Endothelial cell of hepatic sinusoid (primary cell): ENCODE measurements around the gene SLC18B1.

Experiments
- in situ Hi-C: cut with HindIII; loops from 2 replicates; pipeline ENCODE4 v1.10.0; 2017; ENCODE audit warnings: low sequenced_read_pairs

Gene SLC18B1

DNA sequence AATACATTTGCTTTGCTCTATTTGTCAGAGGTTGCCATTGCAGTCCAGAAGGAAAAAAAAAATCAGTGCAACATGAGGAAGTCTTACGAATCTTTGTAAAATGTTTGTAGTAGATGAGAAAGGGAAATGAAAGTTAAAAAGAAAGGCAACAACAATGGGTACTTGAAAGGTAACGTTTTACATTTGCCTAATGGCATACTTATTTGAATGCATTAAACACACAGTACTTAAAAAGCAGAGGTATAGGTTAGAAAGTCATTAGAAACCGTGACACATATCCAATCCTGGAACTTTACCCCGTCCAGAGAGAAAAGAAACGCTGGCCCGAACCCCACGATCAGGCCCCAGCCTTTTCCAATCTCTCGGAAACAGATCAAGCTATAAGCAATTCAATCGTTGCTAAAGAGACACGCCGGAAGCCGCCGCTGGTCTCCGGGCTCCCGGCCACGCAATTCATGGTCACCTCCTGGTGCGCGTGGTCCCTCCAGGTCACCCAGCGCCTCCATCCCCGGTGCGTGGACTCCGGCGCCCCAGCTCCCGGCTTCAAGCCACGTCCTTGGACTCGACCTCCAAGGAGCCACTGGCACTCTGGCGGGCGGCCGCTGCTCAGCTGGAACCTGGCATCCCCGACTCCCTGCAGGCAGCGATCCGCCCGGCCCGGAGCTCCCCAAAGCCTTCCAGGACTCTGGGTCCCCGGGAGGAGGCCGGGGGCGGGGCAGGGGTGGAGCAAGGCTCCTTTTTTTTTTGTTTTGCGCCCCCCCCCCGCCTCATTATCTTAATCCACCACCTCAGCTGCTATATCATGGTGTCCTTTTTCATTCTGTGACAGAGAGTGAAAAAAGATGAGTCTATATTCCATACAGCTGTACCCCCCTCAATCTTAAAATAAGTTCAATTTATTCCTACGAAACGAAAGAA lies at the start of gene SLC18B1:
SLC18B1 (minus strand) TSS at position 687 of the 918 bp plus-strand sequence; CDS start at position 506, 181 bp downstream.
- in situ Hi-C loops = no loop called here

DNA sequence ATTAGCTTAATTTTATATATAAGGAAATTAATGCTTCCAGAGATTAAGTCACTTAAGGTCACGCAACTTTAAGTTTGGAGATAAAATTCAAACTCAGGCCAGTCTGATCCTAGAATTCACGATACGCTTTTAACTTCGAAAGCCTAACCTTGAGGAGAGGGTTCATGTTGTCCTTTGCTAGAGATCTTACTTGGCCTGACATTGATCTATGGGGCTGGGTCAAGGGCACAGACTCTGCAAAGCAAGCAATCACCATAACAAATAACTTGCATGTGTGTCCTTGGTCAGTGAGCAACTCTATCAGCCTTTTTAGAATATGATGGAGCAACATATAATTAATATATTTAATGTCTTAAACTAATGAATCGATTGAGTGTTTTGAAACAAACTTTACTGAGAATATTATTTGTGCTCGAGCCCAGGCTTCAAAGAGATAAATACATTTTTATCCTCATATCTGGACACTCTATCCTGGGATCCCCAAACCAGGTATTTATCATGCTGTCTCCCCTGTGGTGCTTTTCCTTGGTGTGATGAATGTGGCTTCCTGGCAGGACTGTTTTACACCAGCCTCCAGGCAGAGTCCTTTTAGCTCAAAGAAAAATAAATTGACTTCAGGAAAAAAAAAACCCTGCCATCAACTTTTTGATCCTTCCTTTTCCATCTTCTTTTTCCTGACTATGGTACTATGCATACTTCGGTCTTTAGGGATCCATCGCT lies 45.0 kb upstream of the SLC18B1 start:
- in situ Hi-C loops = no loop called here

DNA sequence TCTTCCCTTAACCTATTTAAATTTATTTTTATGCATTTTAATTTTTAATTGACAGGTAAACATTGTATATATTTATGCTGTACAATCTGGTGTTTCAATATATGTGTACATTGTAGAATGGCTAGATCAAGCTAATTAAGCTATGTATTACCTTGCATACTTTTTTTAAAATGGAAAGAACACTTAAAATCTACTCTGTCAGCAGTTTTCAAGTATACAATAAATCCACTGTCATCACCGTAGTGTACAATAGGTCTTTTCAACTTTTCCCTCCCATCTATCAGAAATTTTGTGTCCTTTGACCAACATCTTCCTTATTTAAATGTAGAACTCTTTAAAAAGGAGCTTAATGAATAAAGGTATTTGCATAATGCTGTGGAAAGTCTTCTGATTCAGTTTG lies 43.5 kb upstream of the SLC18B1 start:
- in situ Hi-C loops = no loop called here

DNA sequence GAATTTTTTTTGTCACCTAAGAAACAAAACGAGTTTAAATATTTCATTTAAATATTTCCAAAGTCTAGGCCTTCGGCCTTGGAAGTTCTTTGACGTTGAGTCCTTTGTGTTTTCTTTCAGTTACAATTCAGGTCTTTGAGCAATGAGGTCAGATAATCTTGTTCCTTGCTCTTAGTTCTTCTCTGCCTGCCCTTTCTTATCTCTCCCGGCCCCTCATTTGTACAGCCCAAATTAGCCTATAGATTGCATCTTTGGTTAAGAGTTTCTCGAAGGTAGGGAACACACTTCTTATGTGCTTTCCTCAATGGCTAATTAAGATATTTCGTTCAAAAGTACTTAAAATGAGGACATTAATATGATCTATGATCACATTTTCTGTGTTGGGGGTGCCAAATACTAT lies 34.5 kb upstream of the SLC18B1 start:
- in situ Hi-C loops = no loop called here

DNA sequence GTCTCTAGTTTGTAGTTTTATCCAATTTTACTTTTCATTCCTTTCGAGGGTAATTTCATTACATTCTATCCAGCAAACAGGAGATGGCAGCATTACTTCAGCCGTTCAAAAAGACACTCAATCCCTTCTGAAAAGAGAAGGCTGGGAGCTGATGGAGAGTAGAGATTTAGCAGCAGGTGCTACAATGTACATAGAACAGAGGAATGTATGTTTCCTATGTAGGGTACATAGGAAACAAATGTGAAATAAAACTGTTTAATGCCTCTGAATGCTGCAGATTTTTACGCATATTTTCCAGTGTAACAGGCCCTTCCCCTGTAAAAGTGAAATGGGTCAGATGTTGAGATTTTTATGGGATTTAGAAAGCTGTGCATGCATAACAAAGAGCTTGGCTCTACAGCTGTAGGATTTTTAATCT lies 31.9 kb upstream of the SLC18B1 start:
- in situ Hi-C loops = no loop called here

DNA sequence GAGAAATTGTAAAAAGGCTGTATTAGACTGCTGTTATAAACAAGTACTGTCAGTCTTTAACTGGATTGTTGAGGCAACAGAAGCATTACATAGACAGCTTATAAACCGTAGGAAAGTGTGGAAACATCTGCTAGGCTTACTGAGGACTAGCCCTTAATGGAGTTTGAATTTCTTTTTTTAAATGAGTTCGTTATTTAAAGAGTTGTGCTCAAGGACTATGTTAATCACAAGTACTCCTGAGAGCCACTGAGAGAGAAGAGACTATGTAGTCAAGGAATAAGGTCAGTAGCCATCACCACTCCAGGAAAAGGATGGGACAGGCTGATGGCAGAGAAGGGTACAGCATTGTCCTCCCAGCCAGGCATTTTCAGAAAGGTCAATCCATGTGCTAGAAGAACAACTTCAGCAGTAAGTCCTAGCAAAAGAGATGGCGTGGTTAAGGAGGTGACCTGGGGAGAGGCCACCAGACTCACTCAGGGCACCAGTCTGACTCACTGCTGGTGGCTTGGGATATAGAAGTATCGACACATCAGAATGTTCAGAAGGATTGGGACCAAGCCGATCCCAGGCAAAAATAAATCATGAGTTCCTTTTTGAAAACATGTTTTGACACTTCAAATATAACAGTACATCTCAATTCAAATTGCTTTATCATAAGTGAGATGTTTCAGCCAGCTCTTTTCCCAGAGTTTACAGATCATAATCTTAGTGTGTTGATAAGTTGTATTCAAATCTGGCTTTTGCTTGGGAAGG lies 22.4 kb upstream of the SLC18B1 start:
- in situ Hi-C loops = no loop called here

DNA sequence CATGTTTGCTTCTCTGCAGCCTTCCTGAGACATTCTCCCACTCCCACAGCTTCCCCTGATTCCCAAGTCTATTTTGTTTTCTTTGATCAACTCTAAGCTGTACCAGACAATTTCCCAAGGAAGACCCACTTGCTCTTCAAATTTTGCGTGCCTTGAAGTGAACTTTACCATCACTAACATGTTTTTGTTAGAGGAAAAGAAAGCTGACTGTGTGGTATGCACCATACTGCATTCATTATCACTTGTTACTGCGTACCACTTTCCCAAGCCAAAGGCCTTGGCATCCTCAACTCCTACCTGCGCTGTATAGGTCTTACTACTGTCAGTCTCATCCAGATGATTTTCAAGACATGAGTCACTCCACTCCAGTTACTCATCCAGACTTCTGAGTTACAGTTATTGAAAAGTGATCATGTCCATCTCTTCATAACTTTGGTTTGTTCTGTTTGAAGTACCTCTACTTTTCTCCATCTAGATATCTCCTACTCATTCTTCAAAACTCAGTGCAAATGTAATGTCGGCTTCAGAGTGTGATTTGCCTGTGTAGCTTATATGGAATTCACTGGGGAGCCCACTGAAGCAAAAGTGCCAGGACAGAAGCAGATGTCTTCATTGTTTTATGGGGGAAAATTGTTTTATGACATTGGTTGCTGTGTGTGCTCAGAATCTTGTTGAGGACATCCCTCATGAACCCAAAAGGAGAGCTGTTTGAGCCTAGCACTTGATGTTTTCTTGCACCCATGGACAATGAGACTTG lies 21.1 kb upstream of the SLC18B1 start:
- in situ Hi-C loops = no loop called here

DNA sequence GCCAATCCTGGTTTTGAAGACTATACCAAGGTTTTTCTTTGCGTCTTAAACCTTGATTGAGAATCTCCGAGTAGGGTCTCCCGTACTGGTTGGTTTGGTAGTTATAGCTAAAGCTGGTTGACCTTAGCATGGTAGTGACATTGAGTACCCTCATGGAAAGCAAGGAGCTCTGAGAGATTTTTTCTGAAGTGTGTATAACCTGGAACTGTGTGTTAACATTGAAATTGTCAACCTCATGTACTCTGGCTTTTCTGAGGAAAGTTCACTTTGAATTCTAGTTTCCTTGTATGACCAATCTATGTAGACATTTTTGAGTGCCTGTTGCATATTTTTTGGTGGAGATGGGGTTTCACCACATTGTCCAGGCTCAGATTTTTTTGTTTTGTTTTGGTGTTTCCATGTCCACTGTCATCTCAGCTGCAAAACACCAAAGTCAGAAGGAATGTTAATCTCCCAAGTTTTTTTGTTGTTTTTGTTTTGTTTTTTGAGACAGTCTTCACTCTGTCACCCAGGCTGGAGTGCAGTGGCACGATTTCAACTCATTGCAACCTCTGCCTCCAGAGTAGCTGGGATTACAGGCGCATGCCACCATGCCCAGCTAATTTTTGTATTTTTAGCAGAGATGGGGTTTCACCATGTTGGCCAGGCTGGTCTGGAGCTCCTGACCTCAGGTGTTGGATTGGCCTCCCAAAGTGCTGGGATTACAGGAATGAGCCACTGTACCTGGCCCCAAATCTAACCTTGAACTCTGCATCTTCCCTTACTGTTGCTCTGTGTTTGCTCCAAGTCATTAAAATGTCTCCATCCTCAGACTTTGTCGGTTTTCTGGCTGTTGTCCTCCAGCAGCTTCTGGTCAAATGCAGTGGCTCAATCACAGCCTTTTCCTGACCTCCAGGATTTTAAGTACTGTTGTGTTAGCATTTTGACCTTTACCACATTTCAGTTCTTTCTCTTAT lies 20.2 kb upstream of the SLC18B1 start:
- in situ Hi-C loops = no loop called here

DNA sequence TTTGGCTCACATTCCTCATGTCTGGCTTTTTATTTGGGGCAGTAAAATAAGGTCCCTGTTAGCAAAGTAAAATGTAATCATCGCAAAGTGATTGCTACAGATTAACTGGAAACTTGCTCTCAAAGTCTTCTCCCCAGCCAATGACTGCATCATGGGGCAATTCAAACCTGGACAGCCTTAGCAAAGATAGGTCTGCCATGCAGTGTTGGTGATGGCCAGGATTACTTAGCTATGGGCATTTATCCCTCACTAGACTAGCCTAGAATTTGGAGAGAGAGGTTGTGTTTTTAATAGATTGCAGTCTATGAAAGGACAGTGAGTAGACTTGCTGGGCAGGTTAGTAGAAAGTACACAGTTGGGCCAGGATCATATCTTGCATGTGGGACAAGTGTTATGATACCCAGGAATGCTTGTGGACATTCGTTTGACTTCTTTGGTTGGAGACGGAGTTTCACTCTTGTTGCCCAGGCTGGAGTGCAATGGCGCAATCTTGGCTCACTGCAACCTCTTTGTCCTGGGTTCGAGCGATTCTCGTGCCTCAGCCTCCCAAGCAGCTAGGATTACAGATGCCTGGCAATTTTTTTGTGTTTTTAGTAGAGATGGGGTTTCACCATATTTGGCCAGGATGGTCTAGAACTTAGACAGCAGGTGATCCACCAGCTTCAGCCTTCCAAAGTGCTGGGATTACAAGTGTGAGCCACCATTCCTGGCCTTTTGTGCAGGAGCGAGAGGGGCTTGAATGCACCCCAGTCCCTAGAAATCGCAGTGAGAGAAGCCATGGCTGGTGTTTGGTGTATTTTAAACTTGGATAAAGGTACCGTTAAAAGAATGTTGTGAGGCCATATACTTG lies 19.3 kb upstream of the SLC18B1 start:
- in situ Hi-C loops = no loop called here

DNA sequence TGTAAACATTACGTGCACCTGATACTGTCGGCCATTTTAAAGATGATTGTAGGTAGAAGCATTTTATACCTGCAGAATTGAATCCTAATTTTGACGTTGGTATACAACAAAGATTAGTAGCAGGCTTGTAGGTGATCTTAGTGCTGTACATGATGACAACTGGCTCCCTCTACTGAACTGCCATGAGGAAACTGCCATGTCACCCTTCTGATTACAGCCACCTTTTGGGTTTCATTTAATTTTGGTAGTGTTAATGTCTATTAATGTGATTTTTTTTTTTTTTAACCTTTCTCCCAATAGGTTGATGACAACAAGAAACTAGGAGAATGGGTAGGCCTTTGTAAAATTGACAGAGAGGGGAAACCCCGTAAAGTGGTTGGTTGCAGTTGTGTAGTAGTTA lies 18.2 kb upstream of the SLC18B1 start:
- in situ Hi-C loops = no loop called here

DNA sequence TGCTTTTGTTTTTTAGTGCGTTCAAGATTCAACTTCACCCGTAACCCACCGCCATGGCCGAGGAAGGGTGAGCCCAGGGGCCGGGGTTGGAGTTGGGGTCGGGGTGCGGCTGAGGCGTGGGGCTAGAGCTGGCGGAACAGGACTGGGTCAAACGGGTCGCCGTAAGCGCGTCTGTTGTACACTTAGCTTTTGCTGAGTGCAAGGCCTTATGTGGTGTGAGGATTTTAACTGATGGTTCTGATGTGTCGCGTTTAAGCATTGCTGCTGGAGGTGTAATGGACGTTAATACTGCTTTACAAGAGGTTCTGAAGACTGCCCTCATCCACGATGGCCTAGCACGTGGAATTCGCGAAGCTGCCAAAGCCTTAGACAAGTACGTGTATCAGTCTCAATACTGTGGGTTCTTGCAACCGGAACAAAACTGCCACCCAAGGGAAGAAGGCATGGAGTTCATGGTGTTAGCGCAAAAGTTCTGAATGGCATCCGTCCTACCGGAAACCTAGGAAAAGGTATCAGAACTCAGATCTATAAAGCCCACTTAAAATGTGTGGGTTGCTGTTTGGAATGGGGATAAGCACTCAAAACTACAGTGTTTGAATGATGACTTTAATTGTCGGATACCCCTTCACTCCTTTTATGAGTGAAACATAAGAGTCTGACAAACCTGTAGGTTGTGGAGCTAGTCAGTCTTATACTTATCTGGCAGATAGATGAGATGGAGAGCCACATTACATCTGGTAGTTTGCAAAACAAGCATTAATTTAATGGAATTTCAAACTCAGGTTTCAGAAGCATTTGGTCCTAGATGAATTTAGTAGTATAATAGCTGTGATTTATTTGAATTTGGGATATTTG lies 16.5 kb upstream of the SLC18B1 start:
- in situ Hi-C loops = no loop called here

DNA sequence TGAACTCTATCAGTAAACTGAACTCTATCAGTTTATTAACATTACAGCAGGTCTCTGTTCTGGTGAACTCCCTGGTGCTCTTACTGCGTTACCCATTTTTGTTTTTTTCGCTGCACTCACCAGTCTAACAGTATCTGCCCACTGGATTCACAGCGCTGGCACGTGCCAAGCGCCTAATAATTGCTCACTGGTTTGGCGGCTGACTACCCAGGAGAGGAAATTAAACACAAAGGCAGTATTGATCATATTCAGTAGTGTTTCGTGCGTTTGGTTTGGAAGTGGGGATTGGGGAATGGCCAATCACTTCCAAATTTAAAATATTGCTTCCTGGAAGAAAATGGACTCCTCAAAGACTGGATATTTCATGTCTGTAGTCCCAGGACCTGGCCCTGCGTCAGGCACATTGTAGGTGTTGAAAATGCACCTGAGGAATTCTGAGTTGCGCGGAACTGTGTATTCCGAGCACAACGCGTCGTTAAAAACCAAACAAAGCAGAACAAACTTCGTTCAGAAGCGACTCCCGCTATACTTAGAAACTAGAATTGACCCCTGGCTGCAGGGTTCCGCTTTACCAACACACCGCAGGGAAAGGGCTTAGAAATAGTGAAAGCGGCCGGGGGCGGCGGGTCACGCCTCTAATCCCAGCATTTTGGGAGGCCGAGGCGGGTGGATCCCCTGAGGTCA lies 14.9 kb upstream of the SLC18B1 start:
- in situ Hi-C loops = no loop called here

DNA sequence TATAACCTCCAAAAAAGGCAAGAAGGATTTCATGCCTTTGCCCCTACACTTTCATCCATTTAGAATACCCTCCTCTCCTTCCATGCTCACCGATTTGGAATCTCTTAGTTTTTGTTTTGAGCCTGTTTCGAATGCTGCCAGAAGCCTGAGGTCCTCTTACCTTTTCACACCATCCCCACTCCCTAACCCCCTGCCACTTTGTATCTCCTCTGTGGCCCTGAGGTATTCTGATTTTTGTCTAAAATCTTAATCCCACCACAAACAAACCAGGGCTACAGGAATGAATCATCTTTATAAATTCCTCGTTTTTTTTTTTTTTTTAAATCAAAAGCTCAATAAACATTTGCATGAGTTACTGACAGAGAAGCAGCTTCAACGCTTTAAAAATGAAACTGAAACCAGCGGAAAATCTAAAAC lies 14.3 kb upstream of the SLC18B1 start:
- in situ Hi-C loops = no loop called here

DNA sequence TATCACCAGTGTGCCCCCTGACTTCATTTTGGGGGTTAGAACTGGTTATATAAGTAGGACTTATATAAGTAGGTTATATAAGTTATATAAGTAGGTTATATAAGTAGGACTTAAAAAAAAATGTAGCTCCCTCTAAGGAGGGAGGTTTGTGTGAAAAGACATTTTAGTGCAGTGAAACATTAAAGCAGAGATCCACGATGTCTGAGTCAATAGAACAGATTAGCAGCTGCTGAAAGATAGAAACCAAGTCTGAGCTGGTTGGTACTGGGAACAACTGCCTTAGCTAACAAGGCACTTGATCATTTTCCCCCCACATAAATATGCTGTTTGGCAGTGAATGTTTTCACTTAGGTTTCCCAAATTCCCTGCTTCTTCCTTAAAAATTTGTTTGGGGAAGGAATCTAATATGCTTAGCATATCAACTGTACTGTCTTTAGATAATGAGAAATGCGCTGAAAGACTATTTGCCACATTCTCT lies 13.9 kb upstream of the SLC18B1 start:
- in situ Hi-C loops = no loop called here

DNA sequence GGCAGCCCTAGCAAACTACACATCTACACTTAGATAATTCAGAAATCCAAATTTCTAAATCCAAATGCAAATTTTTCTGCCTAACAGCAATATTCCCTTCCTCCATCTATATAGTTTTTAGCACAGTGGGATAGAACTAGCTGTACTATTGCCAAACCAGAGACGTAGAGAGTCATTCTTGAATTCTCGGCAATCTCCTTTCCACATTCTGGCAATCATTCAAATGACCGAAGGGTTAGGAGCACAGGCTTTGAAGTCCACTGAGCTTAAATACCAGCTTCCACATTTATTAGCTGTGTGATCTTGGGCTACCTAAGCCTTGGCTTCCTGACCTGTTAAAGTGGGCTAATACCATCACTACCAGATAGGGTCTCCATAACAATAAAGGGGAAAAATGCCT lies 12.8 kb upstream of the SLC18B1 start:
- in situ Hi-C loops = no loop called here

DNA sequence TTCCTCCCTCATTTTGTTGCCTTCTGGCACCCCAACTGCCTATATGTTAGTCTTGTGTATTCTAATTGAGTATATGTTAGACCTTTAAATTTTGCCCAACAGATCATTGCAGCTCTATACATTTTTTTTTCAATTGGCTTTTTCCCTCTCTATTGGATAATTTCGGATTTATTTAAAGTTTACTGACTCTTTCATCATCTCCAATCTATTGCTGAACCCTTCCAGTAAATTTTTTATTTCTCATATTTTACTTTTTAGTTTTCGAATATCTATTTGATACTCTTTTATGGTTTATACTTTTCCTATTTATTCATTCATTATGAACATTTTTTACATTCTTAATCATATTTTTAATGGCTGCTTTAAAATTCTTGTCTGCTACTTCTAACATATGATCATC lies 7.1 kb upstream of the SLC18B1 start:
- in situ Hi-C loops = no loop called here

DNA sequence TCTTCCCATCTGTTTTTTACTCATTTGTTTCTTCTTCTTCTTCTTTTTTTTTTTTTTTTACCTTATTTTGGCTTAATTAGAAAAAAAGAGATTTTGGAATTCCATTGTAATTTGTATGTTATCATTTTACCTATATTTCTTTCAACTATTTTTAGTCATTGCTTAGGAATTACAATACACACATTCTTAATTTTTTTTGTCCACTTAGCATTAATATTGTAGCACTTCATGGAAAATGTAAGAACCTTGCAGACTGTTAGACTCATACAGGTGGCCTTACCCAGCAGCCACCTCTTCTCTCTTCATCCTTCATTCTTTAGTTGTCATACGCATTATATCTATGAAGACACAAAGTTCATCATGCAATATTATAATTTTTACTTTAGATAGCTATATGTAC lies 5.8 kb upstream of the SLC18B1 start:
- in situ Hi-C loops = no loop called here
